DLD1 (cell line): ENCODE measurements around the gene ELF3.
"Not testable (repeated sequence)": the region's sequence is repeated elsewhere in the genome, so short reads cannot be mapped to it uniquely, and the experiment has no call there.

Experiments used
- in situ Hi-C: cut with HindIII; loops from 2 replicates; pipeline ENCODE4 v1.10.0; 2017; ENCODE audit warnings: low sequenced_read_pairs

ELF3 gene

DNA sequence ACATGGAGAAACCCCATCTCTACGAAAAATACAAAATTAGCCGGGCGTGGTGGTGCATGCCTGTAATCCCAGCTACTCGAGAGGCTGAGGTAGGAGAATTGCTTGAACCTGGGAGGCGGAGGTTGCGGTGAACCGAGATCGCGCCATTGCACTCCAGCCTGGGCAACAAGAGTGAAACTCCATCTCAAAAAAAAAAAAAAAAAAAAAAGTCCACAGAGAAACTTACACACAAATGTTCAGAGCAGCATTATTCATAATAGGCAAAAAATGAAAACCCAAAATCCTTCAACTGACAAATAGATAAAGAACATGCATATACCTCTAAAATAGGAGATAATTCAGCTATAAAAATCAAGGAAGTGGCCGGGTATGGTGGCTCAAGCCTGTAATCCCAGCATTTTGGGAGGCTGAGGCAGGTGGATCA is 54.5 kb downstream of the ELF3 start:
- in situ Hi-C loops = not testable (repeated sequence)
